ENCODE data around the gene TRIM10. TPM values are rescaled to one million over a fixed set of nuclear protein-coding genes. Genes with fewer than 3 reads are reported as not detected.

The TRIM10 gene
- total and polyA plus RNA-seq, 2 donors (not counting 1 experiment from before 2014, with no cell fraction given): not detected

GRCh38 chr6:30175765-30176164 is 14.8 kb upstream of the TRIM10 start:
- ChIA-PET CTCF (no interaction called here), POLR2A (no interaction called here)
- peaks cover 8 to 12% of the 10 kb centered on the region in 2 donors for H3K4me1 ChIP-seq (ENCODE audit: control insufficient read depth in 2 of 2, insufficient read depth in 2 of 2, low read length in 2 of 2)
- WGBS (ENCODE audit: insufficient coverage): no CpG with 5 or more reads among the region's 2 CpGs
- no peak overlapping the region for H3K4me3 ChIP-seq (ENCODE audit: control extremely low read depth in 1 of 5, extremely low read depth in 1 of 5, insufficient read depth in 1 of 5, low read depth in 2 of 5, low read length in 4 of 5)
- no peak overlapping the region for H3K27ac Mint-ChIP-seq
- no peak overlapping the region for H3K4me2 ChIP-seq (replicated peaks; ENCODE audit: low read depth, low read length, poor library complexity, severe bottlenecking)
- H3K27me3 Mint-ChIP-seq: peaks cover 72% of the 10 kb centered on the region
- H3K9me3 ChIP-seq (ENCODE audit: control extremely low read depth in 1 of 3, control insufficient read depth in 2 of 3, insufficient read depth in 1 of 3, low read length in 2 of 3): peaks cover 0 to 9% (median 8%) of the 10 kb centered on the region in 3 donors
- ATAC-seq (ENCODE audit: low read depth) (no peak), DNase-seq (no peak)
- no peaks in the 10 kb centered on the region for H4K20me1 ChIP-seq (ENCODE audit: control insufficient read depth, insufficient read depth, low read length, poor library complexity, severe bottlenecking)
- no peak overlapping the region for H3K9ac ChIP-seq (ENCODE audit: low read length)
- peaks cover 4% of the 10 kb centered on the region for H3K4me1 Mint-ChIP-seq
- peaks cover 0 to 40% (median 31%) of the 10 kb centered on the region in 4 experiments for H3K27me3 ChIP-seq (replicated peaks in 1 of 4; ENCODE audit: control extremely low read depth in 1 of 4, control insufficient read depth in 3 of 4, insufficient read depth in 4 of 4, low read length in 3 of 4)
- intact Hi-C loops (cut with micrococcal nuclease): no loop called here
- H3K9me3 Mint-ChIP-seq (ENCODE audit: insufficient read depth): no peaks in the 10 kb centered on the region
- TF ChIP-seq EZH2 (IDR thresholded peaks at IDR 0.05; ENCODE audit: borderline replicate concordance, insufficient read depth, low read depth, low read length, poor library complexity, severe bottlenecking) (no peak), CTCF (IDR thresholded peaks at IDR 0.05) (no peak)
- H3K4me3 Mint-ChIP-seq: no peak overlapping the region
- no peaks in the 10 kb centered on the region for H3K36me3 ChIP-seq (replicated peaks in 1 of 2; ENCODE audit: control extremely low read depth in 1 of 2, control insufficient read depth in 1 of 2, extremely low read depth in 1 of 2, insufficient read depth in 2 of 2, low read length in 1 of 2)
- H3K27ac ChIP-seq (ENCODE audit: low read length in 2 of 2): no peak overlapping the region
- no peaks in the 10 kb centered on the region for H3K79me2 ChIP-seq (ENCODE audit: control insufficient read depth, insufficient read depth, low read length)
- H2AFZ ChIP-seq (ENCODE audit: insufficient read depth, low read depth, low read length, poor library complexity, severe bottlenecking): no peak overlapping the region

- no peak overlapping the region for H3K27ac ChIP-seq (ENCODE audit: low read length in 2 of 2)
- WGBS (ENCODE audit: insufficient coverage): 100% methylated on average over 1 of the region's 4 CpGs
- no peaks in the 10 kb centered on the region for H3K36me3 ChIP-seq (replicated peaks in 1 of 2; ENCODE audit: control extremely low read depth in 1 of 2, control insufficient read depth in 1 of 2, extremely low read depth in 1 of 2, insufficient read depth in 2 of 2, low read length in 1 of 2)
- ATAC-seq (ENCODE audit: low read depth) (no peak), DNase-seq (no peak)
- TF ChIP-seq CTCF (IDR thresholded peaks at IDR 0.05) (no peak), EZH2 (IDR thresholded peaks at IDR 0.05; ENCODE audit: borderline replicate concordance, insufficient read depth, low read depth, low read length, poor library complexity, severe bottlenecking) (no peak)
- H3K4me1 ChIP-seq (ENCODE audit: control insufficient read depth in 2 of 2, insufficient read depth in 2 of 2, low read length in 2 of 2): peaks cover 8 to 12% of the 10 kb centered on the region in 2 donors
- H3K9ac ChIP-seq (ENCODE audit: low read length): no peak overlapping the region
- intact Hi-C loops (cut with micrococcal nuclease): loop anchor here (5.0 kb wide), 1 partner anchor 35 kb away; no protein-coding TSS in a partner anchor
- no peak overlapping the region for H2AFZ ChIP-seq (ENCODE audit: insufficient read depth, low read depth, low read length, poor library complexity, severe bottlenecking)
- no peak overlapping the region for H3K4me2 ChIP-seq (replicated peaks; ENCODE audit: low read depth, low read length, poor library complexity, severe bottlenecking)
- Mint-ChIP-seq H3K4me3 (no peak overlapping the region), H3K9me3 (ENCODE audit: insufficient read depth) (no peaks in the 10 kb centered on the region), H3K27ac (no peak overlapping the region), H3K4me1 (peaks cover 4% of the 10 kb centered on the region), H3K27me3 (peaks cover 78% of the 10 kb centered on the region)
- no peaks in the 10 kb centered on the region for H3K9me3 ChIP-seq (ENCODE audit: control extremely low read depth in 1 of 3, control insufficient read depth in 2 of 3, insufficient read depth in 1 of 3, low read length in 2 of 3)
- peaks cover 0 to 40% (median 36%) of the 10 kb centered on the region in 4 experiments for H3K27me3 ChIP-seq (replicated peaks in 1 of 4; ENCODE audit: control extremely low read depth in 1 of 4, control insufficient read depth in 3 of 4, insufficient read depth in 4 of 4, low read length in 3 of 4)
- POLR2A ChIA-PET: no interaction called here
- H3K4me3 ChIP-seq (ENCODE audit: control extremely low read depth in 1 of 5, extremely low read depth in 1 of 5, insufficient read depth in 1 of 5, low read depth in 2 of 5, low read length in 4 of 5): no peak overlapping the region
- CTCF ChIA-PET: no interaction called here
- H4K20me1 ChIP-seq (ENCODE audit: control insufficient read depth, insufficient read depth, low read length, poor library complexity, severe bottlenecking): no peaks in the 10 kb centered on the region
- no peaks in the 10 kb centered on the region for H3K79me2 ChIP-seq (ENCODE audit: control insufficient read depth, insufficient read depth, low read length)
Measured at GRCh38 chr6:30172681-30173080, 11.7 kb upstream of the TRIM10 start.

Measured in B cell (primary cell).